AG04450 (cell line): ENCODE results near the gene CLIC3. TPM values are rescaled to one million over a fixed set of nuclear protein-coding genes. Genes with fewer than 3 reads are reported as not detected.

ENCODE experiments used
- CTCF ChIA-PET: fragments of 300-600, 350-600 bp; formaldehyde crosslinking; extraction: SDS; loops from one replicate; lab custom pipeline; 2022; ENCODE audit warnings: antibody characterized with exemption, inconsistent platforms; lab: Charles Lee
- POLR2A ChIA-PET: fragments of 350-600 bp; formaldehyde crosslinking; extraction: SDS; loops from one replicate; lab custom pipeline; 2021; ENCODE audit warnings: antibody characterized with exemption, inconsistent platforms; lab: Yijun Ruan, JAX
- DNase-seq: peaks from one replicate; pipeline ENCODE4 v3.0.0-alpha.2; 2011; ENCODE audit warnings: low read depth, low spot score
- H3K27ac ChIP-seq: one replicate; pipeline ENCODE4 v1.5.1; 2012; ENCODE audit warnings: low read depth, low read length, control low read depth
- H3K27me3 ChIP-seq: one replicate; pipeline ENCODE4 v1.6.0; 2012; ENCODE audit warnings: low read length; ENCODE audit not compliant: control insufficient read depth, insufficient read depth
- H3K4me3 ChIP-seq: 2 replicates; pipeline ENCODE4 v1.5.1; 2011; ENCODE audit warnings: mild to moderate bottlenecking, low read depth, low read length, control low read depth
- H3K9me3 ChIP-seq: 2 replicates; pipeline ENCODE4 v1.5.1; 2012; ENCODE audit warnings: low read length; ENCODE audit not compliant: control insufficient read depth, insufficient read depth
- polyA plus RNA-seq: library from polyadenylated mRNA; depleted of rRNA; stranded (reverse); fragments of >200 nt; gene quantifications from 2 replicates; pipeline ENCODE4 v1.2.3, GENCODE V29; 2011
- TF ChIP-seq, protein P1 (sequence below): IDR thresholded peaks from 2 replicates; pipeline ENCODE4 v1.5.1; 2011; ENCODE audit warnings: low read depth, low read length, control low read depth, inconsistent platforms

CLIC3 gene
- polyA plus RNA-seq, 1 experiment = 0.42 TPM

- Histone ChIP-seq H3K27ac (no peak overlapping the region), H3K4me3 (no peak overlapping the region), H3K9me3 (no peaks in the 10 kb centered on the region; the same call in 1 of the 2 replicates), H3K27me3 (peaks cover 21% of the 10 kb centered on the region)
- DNase-seq = no peak
- CTCF ChIA-PET = interaction anchor here (0.7 kb wide), 1 partner anchor 137 kb away, joined by 3 read pairs; the partner anchor contains the start of gene AJM1
- POLR2A ChIA-PET = interaction anchor here (0.6 to 1.0 kb wide), 2 partner anchors 37 to 251 kb away, joined by 3 read pairs; no protein-coding TSS in a partner anchor
- TF ChIP-seq, protein P1, sequence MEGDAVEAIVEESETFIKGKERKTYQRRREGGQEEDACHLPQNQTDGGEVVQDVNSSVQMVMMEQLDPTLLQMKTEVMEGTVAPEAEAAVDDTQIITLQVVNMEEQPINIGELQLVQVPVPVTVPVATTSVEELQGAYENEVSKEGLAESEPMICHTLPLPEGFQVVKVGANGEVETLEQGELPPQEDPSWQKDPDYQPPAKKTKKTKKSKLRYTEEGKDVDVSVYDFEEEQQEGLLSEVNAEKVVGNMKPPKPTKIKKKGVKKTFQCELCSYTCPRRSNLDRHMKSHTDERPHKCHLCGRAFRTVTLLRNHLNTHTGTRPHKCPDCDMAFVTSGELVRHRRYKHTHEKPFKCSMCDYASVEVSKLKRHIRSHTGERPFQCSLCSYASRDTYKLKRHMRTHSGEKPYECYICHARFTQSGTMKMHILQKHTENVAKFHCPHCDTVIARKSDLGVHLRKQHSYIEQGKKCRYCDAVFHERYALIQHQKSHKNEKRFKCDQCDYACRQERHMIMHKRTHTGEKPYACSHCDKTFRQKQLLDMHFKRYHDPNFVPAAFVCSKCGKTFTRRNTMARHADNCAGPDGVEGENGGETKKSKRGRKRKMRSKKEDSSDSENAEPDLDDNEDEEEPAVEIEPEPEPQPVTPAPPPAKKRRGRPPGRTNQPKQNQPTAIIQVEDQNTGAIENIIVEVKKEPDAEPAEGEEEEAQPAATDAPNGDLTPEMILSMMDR = no peak
Observed at GRCh38 chr9:136978865-136979544, 17.4 kb downstream of the CLIC3 start.

DNA sequence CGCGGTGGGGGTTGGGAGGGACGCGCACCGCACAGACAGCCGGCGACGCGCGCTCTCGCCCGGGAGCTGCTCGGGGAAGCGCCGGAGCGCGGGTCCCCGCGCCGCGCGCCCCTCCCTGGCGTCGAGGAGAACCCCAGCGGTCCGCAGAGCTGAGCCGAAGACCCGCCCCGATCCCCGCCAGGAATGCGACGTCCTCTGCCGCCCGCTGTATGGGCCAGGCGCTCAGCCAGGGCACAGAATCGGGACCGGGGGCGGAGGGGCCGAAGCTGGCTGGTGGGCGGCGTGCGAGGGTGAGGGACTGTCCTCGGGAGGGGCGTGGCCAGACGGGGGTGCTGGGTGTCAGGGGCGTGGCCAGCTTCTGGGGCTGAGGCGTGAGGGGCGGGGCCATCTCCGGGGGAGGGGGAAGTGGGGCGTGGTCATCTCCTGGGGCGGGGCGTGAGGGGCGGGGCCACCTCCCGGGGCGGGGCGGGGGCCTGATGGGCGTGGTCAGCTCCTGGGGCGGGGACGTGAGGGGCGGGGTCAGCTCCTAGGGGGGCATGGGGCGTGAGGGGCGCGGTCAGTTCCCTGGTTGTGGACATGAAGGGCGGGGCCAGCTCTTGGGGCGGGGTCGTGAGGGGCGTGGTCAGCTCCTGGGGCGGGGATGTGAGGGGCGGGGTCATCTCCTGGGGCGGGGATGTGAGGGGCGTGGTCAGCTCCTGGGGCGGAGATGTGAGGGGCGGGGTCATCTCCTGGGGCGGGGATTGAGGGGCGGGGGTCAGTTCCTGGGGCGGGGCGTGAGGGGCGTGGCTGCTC is 18.1 kb downstream of the CLIC3 start:
- ChIA-PET CTCF (interaction anchor here (0.6 to 0.9 kb wide), 3 partner anchors 30 to 217 kb away, joined by 3 to 4 read pairs (median 3); partner anchors contain the start of gene AJM1), POLR2A (interaction anchor here (0.6 to 1.0 kb wide), 3 partner anchors 15 to 250 kb away, joined by 3 read pairs; no protein-coding TSS in a partner anchor)
- peak overlapping the region; percentile 62 for H3K4me3 ChIP-seq
- peaks cover 14% of the 10 kb centered on the region for H3K27me3 ChIP-seq
- TF ChIP-seq, protein P1 = no peak
- H3K9me3 ChIP-seq = no peaks in the 10 kb centered on the region; the same call in 1 of the 2 replicates
- no peak for DNase-seq
- no peak overlapping the region for H3K27ac ChIP-seq

- H3K4me3 ChIP-seq = peak overlapping the region; percentile 62
- DNase-seq = no peak
- H3K9me3 ChIP-seq = no peaks in the 10 kb centered on the region; the same call in 1 of the 2 replicates
- ChIA-PET CTCF (interaction anchor here (0.6 to 0.9 kb wide), 2 partner anchors 30 to 216 kb away, joined by 3 to 4 read pairs; no protein-coding TSS in a partner anchor), POLR2A (interaction anchor here (0.9 to 1.0 kb wide), 2 partner anchors 18 to 250 kb away, joined by 3 read pairs; no protein-coding TSS in a partner anchor)
- H3K27me3 ChIP-seq = peaks cover 10% of the 10 kb centered on the region
- H3K27ac ChIP-seq = no peak overlapping the region
- TF ChIP-seq, protein P1 = no peak
Observed at GRCh38 chr9:136977649-136978072, 18.7 kb downstream of the CLIC3 start.

DNA sequence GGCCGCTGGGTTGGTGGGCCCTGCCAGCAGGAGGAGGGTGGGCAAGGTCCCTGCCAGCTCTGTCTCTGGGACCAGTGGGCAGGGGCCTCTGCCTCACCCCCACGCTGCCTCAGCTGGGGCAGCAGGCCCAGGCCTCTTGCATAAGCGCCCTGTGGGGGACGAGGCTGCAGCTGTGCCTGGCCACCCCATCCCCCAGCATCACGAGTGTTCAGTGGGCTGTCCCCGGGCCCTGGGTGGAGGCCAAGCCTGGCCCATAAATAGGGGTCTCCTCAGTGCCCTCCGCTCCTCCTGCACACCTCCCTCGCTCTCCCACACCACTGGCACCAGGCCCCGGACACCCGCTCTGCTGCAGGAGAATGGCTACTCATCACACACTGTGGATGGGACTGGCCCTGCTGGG is 19.1 kb downstream of the CLIC3 start, which contains the start of gene PTGDS:
TSS of gene PTGDS (plus strand) at position 282 of the 400 bp plus-strand sequence. CDS start at position 357, 75 bp downstream.
- ChIA-PET POLR2A (interaction anchor here (0.6 to 0.9 kb wide), 2 partner anchors 17 to 250 kb away, joined by 3 to 5 read pairs; no protein-coding TSS in a partner anchor), CTCF (interaction anchor here (0.6 to 1.5 kb wide), 3 partner anchors 11 to 58 kb away, joined by 3 to 6 read pairs (median 6); no protein-coding TSS in a partner anchor)
- no peak for DNase-seq
- H3K9me3 ChIP-seq = no peaks in the 10 kb centered on the region; the same call in 1 of the 2 replicates
- H3K4me3 ChIP-seq = peak within 1 kb of the TSS; percentile 62
- H3K27ac ChIP-seq = no peak within 1 kb of the TSS
- H3K27me3 ChIP-seq = peaks cover 8% of the 10 kb centered on the region
- TF ChIP-seq, protein P1 = no peak
